PC-9 (cell line): Measurements from ENCODE around the gene UBE2C. TPM values are rescaled to one million over a fixed set of nuclear protein-coding genes. Genes with fewer than 3 reads are reported as not detected.
A peak's percentile ranks its signal among the peaks of the same experiment; 100 is the strongest.
"Not testable (repeated sequence)": the region's sequence is repeated elsewhere in the genome, so short reads cannot be mapped to it uniquely, and the experiment has no call there.

Experiments
- BruUV-seq: library from RNA; stranded (reverse); fragments of 400-500 nt; replicated peaks from 2 replicates; lab custom pipeline; 2021; lab: Mats Ljungman, UMichigan
- CTCF ChIA-PET: fragments of 300-600 bp; sonication (Branson Sonifier 250); formaldehyde crosslinking; loops from one replicate; lab custom pipeline; 2022; ENCODE audit warnings: antibody characterized with exemption; lab: Charles Lee
- POLR2A ChIA-PET: fragments of 300-600 bp; sonication (Branson Sonifier 250); formaldehyde crosslinking; loops from one replicate; lab custom pipeline; 2022; ENCODE audit warnings: antibody characterized with exemption; ENCODE audit not compliant: unreplicated experiment; lab: Charles Lee
- DNase-seq, 2 experiments: peaks; one replicate each; pipeline versions ENCODE4 v3.0.0 to v3.0.0-alpha.2; 2015 to 2022; ENCODE audit warnings: mixed read lengths in 1 of 2
- H2AFZ ChIP-seq: fragments of 200-600 bp; sonication (generic); 2 replicates; pipeline ENCODE4 v1.8.1; 2017; ENCODE audit warnings: antibody characterized with exemption
- H3F3A ChIP-seq: fragments of 200-600 bp; sonication (generic); 2 replicates; pipeline ENCODE4 v1.8.1; 2017; ENCODE audit warnings: antibody characterized with exemption, mild to moderate bottlenecking, low read depth; ENCODE audit not compliant: insufficient read depth
- H3K27ac ChIP-seq: fragments of 200-600 bp; sonication (generic); 2 replicates; pipeline ENCODE4 v1.6.1; 2016; ENCODE audit warnings: mixed run types
- H3K27me3 ChIP-seq: fragments of 200-600 bp; sonication (generic); 2 replicates; pipeline ENCODE4 v1.6.1; 2016; ENCODE audit warnings: low read depth, mixed run types; ENCODE audit not compliant: insufficient read depth
- H3K36me3 ChIP-seq: fragments of 200-600 bp; sonication (generic); 2 replicates; pipeline ENCODE4 v1.6.1; 2016; ENCODE audit warnings: low read depth, mixed run types
- H3K4me1 ChIP-seq: fragments of 200-600 bp; sonication (generic); replicated peaks from 2 replicates; pipeline ENCODE4 v1.6.1; 2016; ENCODE audit warnings: mixed run types; ENCODE audit not compliant: insufficient read depth
- H3K4me2 ChIP-seq: fragments of 200-600 bp; sonication (generic); 2 replicates; pipeline ENCODE4 v1.6.1; 2017; ENCODE audit warnings: mixed run types
- H3K4me3 ChIP-seq: fragments of 200-600 bp; sonication (generic); 2 replicates; pipeline ENCODE4 v1.6.1; 2016; ENCODE audit warnings: mixed run types
- H3K79me2 ChIP-seq: fragments of 200-600 bp; sonication (generic); 2 replicates; pipeline ENCODE4 v1.6.1; 2017; ENCODE audit warnings: low read depth, mixed run types
- H3K9me2 ChIP-seq: fragments of 200-600 bp; sonication (generic); 2 replicates; pipeline ENCODE4 v1.8.1; 2017; ENCODE audit warnings: mild to moderate bottlenecking; ENCODE audit not compliant: insufficient read depth
- H3K9me3 ChIP-seq: fragments of 200-600 bp; sonication (generic); 2 replicates; pipeline ENCODE4 v1.8.1; 2016; ENCODE audit warnings: low read depth; ENCODE audit not compliant: insufficient read depth
- H4K20me1 ChIP-seq: fragments of 200-600 bp; sonication (generic); 2 replicates; pipeline ENCODE4 v1.8.1; 2017; ENCODE audit not compliant: insufficient read depth
- CTCF ChIP-seq: fragments of 200-600 bp; sonication (generic); conservative IDR thresholded peaks from 2 replicates; pipeline ENCODE4 v1.6.1; 2017; ENCODE audit warnings: mixed run types, antibody characterized with exemption, mild to moderate bottlenecking, moderate library complexity
- EZH2 ChIP-seq: fragments of 200-600 bp; sonication (generic); IDR thresholded peaks from 2 replicates; pipeline ENCODE4 v1.8.0; 2017; ENCODE audit warnings: antibody characterized with exemption, low read depth
- intact Hi-C: fragments of 100-400 bp; cut with micrococcal nuclease; formaldehyde crosslinking; loops from one replicate; pipeline ENCODE4 v1.10.0; 2022; ENCODE audit not compliant: unreplicated experiment
- total RNA-seq: library from RNA; stranded (reverse); gene quantifications from 2 replicates; pipeline ENCODE4 v1.2.3, GENCODE V29; 2021

The UBE2C gene
- total RNA-seq, 1 experiment from 2014 or later = 207 TPM

- Histone ChIP-seq H3K9me3 (no peaks in the 10 kb centered on the region), H3K4me3 (no peak overlapping the region), H3K27me3 (no peaks in the 10 kb centered on the region), H3K27ac (peak overlapping the region; percentile 60), H3F3A (peaks cover 48% of the 10 kb centered on the region), H3K4me1 (peaks cover 49% of the 10 kb centered on the region), H3K4me2 (peak overlapping the region; percentile 23; the same call in 1 of the 2 replicates), H3K36me3 (no peaks in the 10 kb centered on the region), H4K20me1 (no peaks in the 10 kb centered on the region), H3K79me2 (peaks cover 16% of the 10 kb centered on the region), H3K9me2 (no peaks in the 10 kb centered on the region), H2AFZ (no peak overlapping the region)
- POLR2A ChIA-PET = no interaction called here
- no TSS peak for BruUV-seq
- intact Hi-C loops = no loop called here
- no peak for DNase-seq
- TF ChIP-seq EZH2 (no peak), CTCF (no peak)
- CTCF ChIA-PET = interaction anchor here (0.6 to 0.7 kb wide), 3 partner anchors 31 to 513 kb away, joined by 4 to 8 read pairs (median 7); no protein-coding TSS in a partner anchor
Measured at GRCh38 chr20:45788351-45788750, 24.1 kb upstream of the UBE2C start.

GRCh38 chr20:45792317-45793118 is 19.9 kb upstream of the UBE2C start:
- Histone ChIP-seq H3K4me2 (peak overlapping the region; percentile 80), H3K79me2 (peaks cover 24% of the 10 kb centered on the region), H3K36me3 (peaks cover 31% of the 10 kb centered on the region), H3K27ac (peak overlapping the region; percentile 56), H3K4me3 (peak overlapping the region; percentile 98), H3F3A (peaks cover 35% of the 10 kb centered on the region), H4K20me1 (no peaks in the 10 kb centered on the region), H3K4me1 (peaks cover 25% of the 10 kb centered on the region), H3K9me2 (no peaks in the 10 kb centered on the region), H2AFZ (peak overlapping the region; percentile 97), H3K27me3 (no peaks in the 10 kb centered on the region), H3K9me3 (no peaks in the 10 kb centered on the region)
- BruUV-seq = TSS peak; percentile 62
- ChIA-PET CTCF (interaction anchor here (1.3 kb wide), 1 partner anchor 21 kb away, joined by 3 read pairs; no protein-coding TSS in a partner anchor), POLR2A (interaction anchor here (0.7 to 1.3 kb wide), 2 partner anchors 13 to 463 kb away, joined by 4 to 16 read pairs; no protein-coding TSS in a partner anchor)
- DNase-seq = no peak
- intact Hi-C loops = loop anchor here (10.0 kb wide), 1 partner anchor 292 kb away; the partner anchor contains the start of gene NCOA5
- TF ChIP-seq EZH2 (no peak), CTCF (no peak)

- DNase-seq = no peak
- no peaks in the 10 kb centered on the region for H3K9me3 ChIP-seq
- no peaks in the 10 kb centered on the region for H3K27me3 ChIP-seq
- peaks cover 24% of the 10 kb centered on the region for H3K79me2 ChIP-seq
- H3K9me2 ChIP-seq = no peaks in the 10 kb centered on the region
- H3K4me1 ChIP-seq = peaks cover 12% of the 10 kb centered on the region
- intact Hi-C loops = loop anchor here (10.0 kb wide), 1 partner anchor 288 kb away; the partner anchor contains the start of gene NCOA5
- peaks cover 36% of the 10 kb centered on the region for H3K36me3 ChIP-seq
- H3F3A ChIP-seq = peaks cover 23% of the 10 kb centered on the region
- no peak overlapping the region for H2AFZ ChIP-seq
- no peaks in the 10 kb centered on the region for H4K20me1 ChIP-seq
- no peak overlapping the region for H3K4me2 ChIP-seq
- ChIA-PET CTCF (no interaction called here), POLR2A (no interaction called here)
- no peak overlapping the region for H3K4me3 ChIP-seq
- BruUV-seq = no TSS peak
- TF ChIP-seq CTCF = no peak
- TF ChIP-seq EZH2 = no peak
- no peak overlapping the region for H3K27ac ChIP-seq
Measured at GRCh38 chr20:45796337-45797065, 15.9 kb upstream of the UBE2C start.

- H3K27ac ChIP-seq, H3K4me3 ChIP-seq, CTCF ChIA-PET, H3K9me3 ChIP-seq, H3K9me2 ChIP-seq, H4K20me1 ChIP-seq, H2AFZ ChIP-seq, H3K4me2 ChIP-seq, H3K27me3 ChIP-seq, DNase-seq, POLR2A ChIA-PET, BruUV-seq: not testable (repeated sequence)
- H3F3A ChIP-seq = peaks cover 23% of the 10 kb centered on the region
- peaks cover 17% of the 10 kb centered on the region for H3K79me2 ChIP-seq
- intact Hi-C loops = loop anchor here (10.0 kb wide), 1 partner anchor 287 kb away; the partner anchor contains the start of gene NCOA5
- H3K4me1 ChIP-seq = peaks cover 12% of the 10 kb centered on the region
- peaks cover 43% of the 10 kb centered on the region for H3K36me3 ChIP-seq
Measured at GRCh38 chr20:45797510-45797909, 14.9 kb upstream of the UBE2C start.
